Measurements from ENCODE around the gene KCNQ1. TPM values are rescaled to one million over a fixed set of nuclear protein-coding genes. Genes with fewer than 3 reads are reported as not detected.

KCNQ1 gene
- total RNA-seq, 1 experiment from 2014 or later = not detected

DNA sequence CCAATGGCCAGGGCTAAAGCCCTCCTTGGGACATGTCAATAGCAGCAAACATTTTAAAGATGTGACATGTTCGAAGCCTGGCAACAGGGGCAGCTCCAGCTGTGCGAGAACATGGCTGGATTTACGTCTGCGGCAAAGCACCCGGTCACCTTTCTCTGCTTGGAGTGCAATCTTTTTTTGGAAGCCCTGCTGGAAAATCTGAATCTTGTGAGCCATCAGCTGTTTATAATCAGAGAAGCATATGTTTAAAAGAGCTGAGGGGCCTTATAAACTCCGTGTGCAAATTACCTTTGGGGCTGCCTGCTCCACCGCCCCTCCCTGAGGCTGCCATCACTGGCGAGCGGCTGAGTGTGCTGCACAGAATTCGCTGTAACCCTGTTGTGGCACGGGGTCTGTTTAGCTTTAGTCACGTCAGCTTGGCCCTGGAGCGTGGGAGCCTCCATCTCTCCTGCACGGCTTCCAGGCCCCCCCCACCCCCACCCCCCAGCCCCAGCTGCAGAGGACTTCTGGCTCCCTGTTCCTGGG, 264.0 kb downstream of the KCNQ1 start:
- CTCF ChIA-PET = no interaction called here
- Mint-ChIP-seq H3K36me3 (ENCODE audit: insufficient read depth, unreplicated experiment) (no peaks in the 10 kb centered on the region), H3K27ac (ENCODE audit: low read depth, unreplicated experiment) (no peak overlapping the region), H3K27me3 (ENCODE audit: insufficient read depth, unreplicated experiment) (peaks cover 23% of the 10 kb centered on the region), H3K4me3 (ENCODE audit: unreplicated experiment) (no peak overlapping the region), H3K9me3 (ENCODE audit: unreplicated experiment) (no peaks in the 10 kb centered on the region), H3K4me1 (ENCODE audit: insufficient read depth, unreplicated experiment) (no peaks in the 10 kb centered on the region)
- intact Hi-C loops (cut with micrococcal nuclease) = no loop called here
- no peak for DNase-seq (ENCODE audit: unreplicated experiment)
- no TSS peak for BruUV-seq (replicated peaks)
- TF ChIP-seq, protein P1, sequence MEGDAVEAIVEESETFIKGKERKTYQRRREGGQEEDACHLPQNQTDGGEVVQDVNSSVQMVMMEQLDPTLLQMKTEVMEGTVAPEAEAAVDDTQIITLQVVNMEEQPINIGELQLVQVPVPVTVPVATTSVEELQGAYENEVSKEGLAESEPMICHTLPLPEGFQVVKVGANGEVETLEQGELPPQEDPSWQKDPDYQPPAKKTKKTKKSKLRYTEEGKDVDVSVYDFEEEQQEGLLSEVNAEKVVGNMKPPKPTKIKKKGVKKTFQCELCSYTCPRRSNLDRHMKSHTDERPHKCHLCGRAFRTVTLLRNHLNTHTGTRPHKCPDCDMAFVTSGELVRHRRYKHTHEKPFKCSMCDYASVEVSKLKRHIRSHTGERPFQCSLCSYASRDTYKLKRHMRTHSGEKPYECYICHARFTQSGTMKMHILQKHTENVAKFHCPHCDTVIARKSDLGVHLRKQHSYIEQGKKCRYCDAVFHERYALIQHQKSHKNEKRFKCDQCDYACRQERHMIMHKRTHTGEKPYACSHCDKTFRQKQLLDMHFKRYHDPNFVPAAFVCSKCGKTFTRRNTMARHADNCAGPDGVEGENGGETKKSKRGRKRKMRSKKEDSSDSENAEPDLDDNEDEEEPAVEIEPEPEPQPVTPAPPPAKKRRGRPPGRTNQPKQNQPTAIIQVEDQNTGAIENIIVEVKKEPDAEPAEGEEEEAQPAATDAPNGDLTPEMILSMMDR (IDR thresholded peaks at IDR 0.05; ENCODE audit: unreplicated experiment) = no peak
- POLR2A ChIA-PET = no interaction called here

DNA sequence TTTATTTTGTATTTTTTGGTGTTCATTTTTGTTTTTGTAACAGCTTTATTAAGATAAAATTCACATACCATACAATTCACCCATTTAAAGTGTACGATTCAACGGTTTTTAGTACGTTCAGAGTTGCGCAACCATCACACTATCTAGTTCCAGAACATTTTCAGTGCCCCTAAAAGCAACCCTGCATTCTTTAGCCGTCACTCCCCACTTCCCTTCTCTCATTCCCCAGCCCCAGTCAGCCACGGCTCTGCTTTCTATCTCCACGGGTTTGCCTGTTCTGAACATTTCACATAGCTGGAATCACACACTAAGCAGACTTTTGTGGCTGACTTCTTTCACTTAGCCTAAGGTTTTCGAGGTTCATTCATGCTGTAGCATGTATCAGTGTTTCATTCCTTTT, 264.6 kb downstream of the KCNQ1 start:
- H3K27ac Mint-ChIP-seq (ENCODE audit: low read depth, unreplicated experiment) = no peak overlapping the region
- H3K4me3 Mint-ChIP-seq (ENCODE audit: unreplicated experiment) = no peak overlapping the region
- BruUV-seq (replicated peaks) = no TSS peak
- intact Hi-C loops (cut with micrococcal nuclease) = no loop called here
- ChIA-PET POLR2A (no interaction called here), CTCF (interaction anchor here (0.6 to 0.7 kb wide), 2 partner anchors 19 to 23 kb away, joined by 3 to 5 read pairs; no protein-coding TSS in a partner anchor)
- no peak for DNase-seq (ENCODE audit: unreplicated experiment)
- TF ChIP-seq, protein P1 (IDR thresholded peaks at IDR 0.05; ENCODE audit: unreplicated experiment) = no peak
- H3K4me1 Mint-ChIP-seq (ENCODE audit: insufficient read depth, unreplicated experiment) = no peaks in the 10 kb centered on the region
- H3K27me3 Mint-ChIP-seq (ENCODE audit: insufficient read depth, unreplicated experiment) = peaks cover 29% of the 10 kb centered on the region
- H3K9me3 Mint-ChIP-seq (ENCODE audit: unreplicated experiment) = no peaks in the 10 kb centered on the region
- H3K36me3 Mint-ChIP-seq (ENCODE audit: insufficient read depth, unreplicated experiment) = no peaks in the 10 kb centered on the region

DNA sequence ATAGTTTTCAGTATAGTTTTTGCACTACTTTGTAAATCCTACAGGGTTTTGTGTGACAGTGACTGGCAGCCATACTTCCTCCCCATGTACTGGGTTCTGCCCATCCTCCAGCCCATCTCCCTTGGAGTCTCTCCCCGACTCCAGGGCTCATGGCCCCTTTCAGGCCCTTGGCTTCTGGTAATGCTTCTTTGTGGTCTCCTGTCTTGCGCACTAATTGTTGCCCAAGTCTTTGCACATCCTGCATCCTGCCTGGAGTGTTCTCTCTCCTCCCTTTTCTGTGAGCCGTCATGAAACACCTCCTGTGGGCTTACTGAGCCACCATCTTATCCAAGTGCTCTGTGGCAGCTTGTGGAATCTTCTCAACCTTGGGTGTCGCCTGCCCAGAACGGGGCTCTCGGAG, 266.4 kb downstream of the KCNQ1 start:
- BruUV-seq (replicated peaks) = no TSS peak
- H3K4me1 Mint-ChIP-seq (ENCODE audit: insufficient read depth, unreplicated experiment) = no peaks in the 10 kb centered on the region
- peaks cover 36% of the 10 kb centered on the region for H3K27me3 Mint-ChIP-seq (ENCODE audit: insufficient read depth, unreplicated experiment)
- TF ChIP-seq, protein P1 (IDR thresholded peaks at IDR 0.05; ENCODE audit: unreplicated experiment) = no peak
- no peak overlapping the region for H3K4me3 Mint-ChIP-seq (ENCODE audit: unreplicated experiment)
- H3K9me3 Mint-ChIP-seq (ENCODE audit: unreplicated experiment) = no peaks in the 10 kb centered on the region
- ChIA-PET POLR2A (no interaction called here), CTCF (no interaction called here)
- H3K27ac Mint-ChIP-seq (ENCODE audit: low read depth, unreplicated experiment) = no peak overlapping the region
- intact Hi-C loops (cut with micrococcal nuclease) = no loop called here
- no peaks in the 10 kb centered on the region for H3K36me3 Mint-ChIP-seq (ENCODE audit: insufficient read depth, unreplicated experiment)
- DNase-seq (ENCODE audit: unreplicated experiment) = no peak

DNA sequence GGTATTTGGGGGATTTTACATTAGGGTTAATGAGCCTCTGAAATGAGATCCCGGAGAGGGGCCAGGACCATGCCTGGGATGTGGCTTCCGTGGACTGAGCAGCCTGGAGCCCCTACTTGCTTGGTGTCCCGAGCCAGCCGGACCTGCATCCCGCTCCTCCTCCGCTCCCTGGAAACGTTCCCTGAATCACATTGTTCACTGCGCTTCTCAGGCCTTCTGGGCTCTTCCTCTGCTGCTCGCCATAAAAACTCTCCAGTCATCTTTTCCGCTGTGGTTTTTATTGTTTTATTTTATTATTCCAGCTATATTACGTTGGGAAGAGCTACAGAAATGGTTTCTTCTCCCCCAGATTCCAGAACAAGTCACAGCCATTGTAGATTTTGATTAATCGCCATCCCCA, 268.3 kb downstream of the KCNQ1 start:
- no peak for DNase-seq (ENCODE audit: unreplicated experiment)
- ChIA-PET POLR2A (no interaction called here), CTCF (interaction anchor here (0.7 to 0.9 kb wide), 2 partner anchors 11 to 132 kb away, joined by 3 read pairs; no protein-coding TSS in a partner anchor)
- Mint-ChIP-seq H3K9me3 (ENCODE audit: unreplicated experiment) (no peaks in the 10 kb centered on the region), H3K27me3 (ENCODE audit: insufficient read depth, unreplicated experiment) (peaks cover 36% of the 10 kb centered on the region), H3K4me3 (ENCODE audit: unreplicated experiment) (no peak overlapping the region), H3K27ac (ENCODE audit: low read depth, unreplicated experiment) (no peak overlapping the region), H3K36me3 (ENCODE audit: insufficient read depth, unreplicated experiment) (no peaks in the 10 kb centered on the region), H3K4me1 (ENCODE audit: insufficient read depth, unreplicated experiment) (no peaks in the 10 kb centered on the region)
- TF ChIP-seq, protein P1 (IDR thresholded peaks at IDR 0.05; ENCODE audit: unreplicated experiment) = no peak
- BruUV-seq (replicated peaks) = no TSS peak
- intact Hi-C loops (cut with micrococcal nuclease) = no loop called here

All from MCF 10A (cell line).